Islet of Langerhans (tissue), 1 donor: Measurements from ENCODE around the gene MST1.

Experiments used
- FAIRE-seq: peaks from one replicate; lab custom pipeline; 2011; peaks lifted over from hg19 to GRCh38; lab: Jason Lieb, UNC

The MST1 gene

GRCh38 chr3:49655731-49656285, 33.5 kb downstream of the MST1 start:
- FAIRE-seq: no peak

GRCh38 chr3:49654955-49655556, 34.2 kb downstream of the MST1 start:
- no peak for FAIRE-seq

- FAIRE-seq: no peak
Measured at GRCh38 chr3:49654176-49654825, 35.0 kb downstream of the MST1 start.

GRCh38 chr3:49653621-49654020, 35.7 kb downstream of the MST1 start:
- no peak for FAIRE-seq

- no peak for FAIRE-seq
Measured at GRCh38 chr3:49652903-49653415, 36.3 kb downstream of the MST1 start.

- no peak for FAIRE-seq
Measured at GRCh38 chr3:49652218-49652902, 36.9 kb downstream of the MST1 start.

- no peak for FAIRE-seq
Measured at GRCh38 chr3:49650637-49651036, 38.6 kb downstream of the MST1 start.

GRCh38 chr3:49650177-49650576, 39.1 kb downstream of the MST1 start:
- FAIRE-seq: no peak

GRCh38 chr3:49649576-49649975, 39.7 kb downstream of the MST1 start:
- no peak for FAIRE-seq

GRCh38 chr3:49648354-49649019, 40.8 kb downstream of the MST1 start:
- FAIRE-seq: no peak

GRCh38 chr3:49647741-49648140, 41.5 kb downstream of the MST1 start:
- FAIRE-seq: peak; percentile 94

GRCh38 chr3:49646236-49646635, 43.0 kb downstream of the MST1 start:
- no peak for FAIRE-seq

GRCh38 chr3:49644684-49645083, 44.6 kb downstream of the MST1 start:
- FAIRE-seq: no peak

- FAIRE-seq: no peak
Measured at GRCh38 chr3:49642708-49643145, 46.5 kb downstream of the MST1 start.

- FAIRE-seq: no peak
Measured at GRCh38 chr3:49641921-49642707, 47.2 kb downstream of the MST1 start.

- no peak for FAIRE-seq
Measured at GRCh38 chr3:49641292-49641691, 48.0 kb downstream of the MST1 start.

- no peak for FAIRE-seq
Measured at GRCh38 chr3:49639551-49639950, 49.7 kb downstream of the MST1 start.

- no peak for FAIRE-seq
Measured at GRCh38 chr3:49638445-49638844, 50.8 kb downstream of the MST1 start.

GRCh38 chr3:49636883-49637609, 52.2 kb downstream of the MST1 start:
- no peak for FAIRE-seq

GRCh38 chr3:49634736-49635135, 54.5 kb downstream of the MST1 start:
- FAIRE-seq: no peak
